Ascending aorta (tissue), 2 donors: ENCODE results near the gene PRUNE2. TPM values are rescaled to one million over a fixed set of nuclear protein-coding genes. Genes with fewer than 3 reads are reported as not detected.

ENCODE experiments used
- DNase-seq, 2 donors: peaks; one replicate each; pipeline ENCODE4 v3.0.0-alpha.2; 2019; ENCODE audit warnings: low spot score in 2 of 2
- H3K27ac ChIP-seq, 2 donors: fragments of 200-600 bp; sonication (generic); one replicate each; pipeline ENCODE4 v1.5.1; 2016 to 2017; ENCODE audit warnings: mild to moderate bottlenecking in 1 of 2
- H3K27me3 ChIP-seq: fragments of 200-600 bp; sonication (generic); one replicate; pipeline ENCODE4 v1.5.1; 2017
- H3K36me3 ChIP-seq, 2 donors: fragments of 200-600 bp; sonication (generic); one replicate each; pipeline ENCODE4 v1.5.1; 2016
- H3K4me1 ChIP-seq, 2 donors: fragments of 200-600 bp; sonication (generic); one replicate each; pipeline ENCODE4 v1.5.1; 2016 to 2017; ENCODE audit warnings: mild to moderate bottlenecking in 1 of 2
- H3K4me3 ChIP-seq, 2 donors: fragments of 200-600 bp; sonication (generic); one replicate each; pipeline ENCODE4 v1.5.1; 2016 to 2017; ENCODE audit warnings: mild to moderate bottlenecking in 1 of 2
- H3K9me3 ChIP-seq, 2 donors: fragments of 200-600 bp; sonication (generic); one replicate each; pipeline ENCODE4 v1.5.1; 2016
- CTCF ChIP-seq, 3 experiments: fragments of 200-600 bp in 2 of 3; fragments of 450-650 bp in 1 of 3; sonication (generic) in 2 of 3; IDR thresholded peaks; one replicate each; pipeline ENCODE4 v1.5.1; 2016 to 2019; ENCODE audit warnings: antibody characterized with exemption in 3 of 3, mild to moderate bottlenecking in 1 of 3, moderate library complexity in 1 of 3
- intact Hi-C: fragments of 100-400 bp; cut with DNase I; formaldehyde crosslinking; loops from one replicate; pipeline ENCODE4 v1.15.1; 2023
- total RNA-seq: library from RNA; depleted of rRNA; stranded (reverse); fragments of >200 nt; gene quantifications from one replicate; pipeline ENCODE4 v1.1.0, GENCODE V29; 2016

The PRUNE2 gene
- total RNA-seq, 1 donor from 2014 or later, result 200 TPM

GRCh38 chr9:76716085-76716672 is 189.7 kb downstream of the PRUNE2 start:
- Histone ChIP-seq H3K4me3 (no peak overlapping the region), H3K27me3 (no peaks in the 10 kb centered on the region), H3K27ac (peak overlapping the region; percentile 53 to 67), H3K36me3 (peaks cover 14 to 26% of the 10 kb centered on the region in 2 donors), H3K9me3 (no peaks in the 10 kb centered on the region), H3K4me1 (peaks cover 0 to 10% of the 10 kb centered on the region in 2 donors)
- DNase-seq, result no peak
- intact Hi-C loops, result loop anchor here (5.0 to 10.0 kb wide), 3 partner anchors 181 to 211 kb away; partner anchors contain the start of gene PRUNE2
- TF ChIP-seq CTCF (IDR thresholded peaks at IDR 0.05), result no peak

- intact Hi-C loops, result loop anchor here (10.0 kb wide), 1 partner anchor 179 kb away; no protein-coding TSS in a partner anchor
- H3K36me3 ChIP-seq, result peaks cover 36 to 54% of the 10 kb centered on the region in 2 donors
- H3K9me3 ChIP-seq, result no peaks in the 10 kb centered on the region
These were observed 192.5 kb downstream of the PRUNE2 start for GRCh38 chr9:76713381-76713780.

GRCh38 chr9:76709020-76709419 is 196.9 kb downstream of the PRUNE2 start:
- H3K36me3 ChIP-seq, result peaks cover 71 to 93% of the 10 kb centered on the region in 2 donors
- no peaks in the 10 kb centered on the region for H3K4me1 ChIP-seq
- DNase-seq, result no peak
- no peak overlapping the region for H3K4me3 ChIP-seq
- H3K27ac ChIP-seq, result no peak overlapping the region
- no peak for TF ChIP-seq CTCF (IDR thresholded peaks at IDR 0.05)
- intact Hi-C loops, result no loop called here
- H3K9me3 ChIP-seq, result no peaks in the 10 kb centered on the region
- H3K27me3 ChIP-seq, result no peaks in the 10 kb centered on the region

More at GRCh38 chr9:76713381-76713780, 192.5 kb downstream of the PRUNE2 start:
- Histone ChIP-seq H3K4me3 (no peak overlapping the region), H3K27me3 (no peaks in the 10 kb centered on the region), H3K4me1 (peaks cover 0 to 10% of the 10 kb centered on the region in 2 donors), H3K27ac (no peak overlapping the region)
- no peak for TF ChIP-seq CTCF (IDR thresholded peaks at IDR 0.05)
- no peak for DNase-seq

- intact Hi-C loops, result loop anchor here (2.0 kb wide), 1 partner anchor 261 kb away; no protein-coding TSS in a partner anchor
- Histone ChIP-seq H3K9me3 (no peaks in the 10 kb centered on the region), H3K27ac (no peak overlapping the region), H3K27me3 (no peaks in the 10 kb centered on the region), H3K4me3 (no peak overlapping the region), H3K36me3 (peaks cover 67 to 96% of the 10 kb centered on the region in 2 donors), H3K4me1 (no peaks in the 10 kb centered on the region)
- no peak for TF ChIP-seq CTCF (IDR thresholded peaks at IDR 0.05)
- no peak for DNase-seq
These were observed 198.4 kb downstream of the PRUNE2 start for GRCh38 chr9:76707510-76707909.

- Histone ChIP-seq H3K27me3 (no peaks in the 10 kb centered on the region), H3K4me3 (no peak overlapping the region), H3K27ac (no peak overlapping the region), H3K36me3 (peaks cover 48 to 78% of the 10 kb centered on the region in 2 donors), H3K4me1 (peaks cover 8 to 25% of the 10 kb centered on the region in 2 donors), H3K9me3 (no peaks in the 10 kb centered on the region)
- TF ChIP-seq CTCF (IDR thresholded peaks at IDR 0.05), result peak; percentile 49 to 66 (median 62)
- intact Hi-C loops, result loop anchor here (2.0 to 5.0 kb wide), 2 partner anchors 40 to 302 kb away; no protein-coding TSS in a partner anchor
- DNase-seq, result no peak
These were observed 201.2 kb downstream of the PRUNE2 start for GRCh38 chr9:76704593-76705204.
